Endothelial cell of umbilical vein (primary cell): Measurements from ENCODE around the gene CCL8. TPM values are rescaled to one million over a fixed set of nuclear protein-coding genes. Genes with fewer than 3 reads are reported as not detected.

Experiments used
- BruUV-seq: library from RNA; stranded (reverse); fragments of 400-500 nt; replicated peaks from 2 replicates; lab custom pipeline; 2021; lab: Mats Ljungman, UMichigan
- CTCF ChIA-PET: fragments of 300-600, 350-600 bp; sonication (Branson Sonifier 250); formaldehyde crosslinking; loops from one replicate; lab custom pipeline; 2021; ENCODE audit warnings: antibody characterized with exemption, inconsistent platforms; lab: Charles Lee
- POLR2A ChIA-PET: fragments of 300-600, 350-600 bp; sonication (Branson Sonifier 250); formaldehyde crosslinking; loops from one replicate; lab custom pipeline; 2021; ENCODE audit warnings: antibody characterized with exemption, inconsistent platforms; lab: Charles Lee
- DNase-seq: peaks from one replicate; pipeline ENCODE4 v3.0.0-alpha.2; 2011; ENCODE audit warnings: low read depth, low spot score
- FAIRE-seq: peaks from 2 replicates; lab custom pipeline; 2011; peaks lifted over from hg19 to GRCh38; lab: Jason Lieb, UNC
- H2AFZ ChIP-seq: 2 replicates; pipeline ENCODE4 v1.6.0; 2012; ENCODE audit warnings: low read depth, low read length, control low read depth, inconsistent platforms
- H3K27ac ChIP-seq: 2 replicates; pipeline ENCODE4 v1.5.1; 2011; ENCODE audit warnings: low read depth, mild to moderate bottlenecking, control low read depth, low read length, moderate library complexity; ENCODE audit not compliant: insufficient read depth
- H3K27me3 ChIP-seq, 2 experiments: 2 replicates each; pipeline versions ENCODE4 v1.6.0 to v1.6.1; 2011; ENCODE audit warnings: low read length in 2 of 2, mixed read lengths in 1 of 2; ENCODE audit not compliant: control insufficient read depth in 2 of 2, insufficient read depth in 2 of 2
- H3K36me3 ChIP-seq, 2 experiments: 2 replicates in 1 of 2; 3 replicates in 1 of 2; pipeline ENCODE4 v1.5.1; 2011; ENCODE audit warnings: low read length in 2 of 2, mild to moderate bottlenecking in 1 of 2, moderate library complexity in 1 of 2; ENCODE audit not compliant: control insufficient read depth in 2 of 2, insufficient read depth in 2 of 2; ENCODE audit errors: extremely low read depth in 1 of 2
- H3K4me1 ChIP-seq: 3 replicates; pipeline ENCODE4 v1.5.1; 2011; ENCODE audit warnings: mild to moderate bottlenecking, low read length; ENCODE audit not compliant: control insufficient read depth, insufficient read depth; ENCODE audit errors: extremely low read depth
- H3K4me2 ChIP-seq: 2 replicates; pipeline ENCODE4 v1.6.1; 2011; ENCODE audit warnings: low read length, control low read depth, mixed read lengths; ENCODE audit not compliant: insufficient read depth
- H3K4me3 ChIP-seq, 3 experiments: fragments of 200-600 bp in 1 of 3; sonication (generic), shearing (Covaris generic) in 1 of 3; replicated peaks in 1 of 3; 2 replicates each; pipeline ENCODE4 v1.5.1; 2011 to 2016; ENCODE audit warnings: control low read depth in 3 of 3, low read length in 3 of 3, mild to moderate bottlenecking in 2 of 3, inconsistent platforms in 1 of 3, low read depth in 1 of 3, moderate library complexity in 1 of 3; ENCODE audit not compliant: insufficient read depth in 1 of 3
- H3K79me2 ChIP-seq: 2 replicates; pipeline ENCODE4 v1.6.0; 2012; ENCODE audit warnings: low read length, inconsistent platforms; ENCODE audit not compliant: control insufficient read depth, insufficient read depth
- H3K9ac ChIP-seq: replicated peaks from 2 replicates; pipeline ENCODE3; 2011; ENCODE audit warnings: low read length, control low read depth; ENCODE audit not compliant: insufficient read depth; ENCODE audit errors: extremely low read depth
- H3K9me1 ChIP-seq: replicated peaks from 3 replicates; pipeline ENCODE4 v1.6.0; 2011; ENCODE audit warnings: mild to moderate bottlenecking, low read length; ENCODE audit not compliant: control insufficient read depth, insufficient read depth; ENCODE audit errors: extremely low read depth
- H3K9me3 ChIP-seq: replicated peaks from 2 replicates; pipeline ENCODE4 v1.5.1; 2012; ENCODE audit warnings: low read length, inconsistent platforms; ENCODE audit not compliant: control insufficient read depth, insufficient read depth
- H4K20me1 ChIP-seq: replicated peaks from 2 replicates; pipeline ENCODE3; 2011; ENCODE audit warnings: mild to moderate bottlenecking, low read length; ENCODE audit not compliant: control insufficient read depth, insufficient read depth; ENCODE audit errors: extremely low read depth
- EZH2 ChIP-seq: IDR thresholded peaks from 2 replicates; pipeline ENCODE4 v1.6.1; 2012; ENCODE audit warnings: borderline replicate concordance, low read depth, mild to moderate bottlenecking, moderate library complexity, low read length, inconsistent platforms; ENCODE audit not compliant: severe bottlenecking
- FOS ChIP-seq: IDR thresholded peaks from 2 replicates; pipeline ENCODE4 v1.6.1; 2011; ENCODE audit warnings: mild to moderate bottlenecking, low read length, moderate library complexity, borderline replicate concordance; ENCODE audit not compliant: insufficient read depth
- JUN ChIP-seq: IDR thresholded peaks from 2 replicates; pipeline ENCODE4 v1.6.1; 2011; ENCODE audit warnings: borderline replicate concordance, low read depth; ENCODE audit not compliant: insufficient read length, insufficient read depth
- MYC ChIP-seq: IDR thresholded peaks from one replicate; pipeline ENCODE4 v1.6.1; 2011; ENCODE audit warnings: mild to moderate bottlenecking, low read depth, low read length
- POLR2AphosphoS5 ChIP-seq: IDR thresholded peaks from 2 replicates; pipeline ENCODE4 v1.6.1; 2012; ENCODE audit warnings: low read depth, mild to moderate bottlenecking, control low read depth, low read length, moderate library complexity; ENCODE audit not compliant: insufficient read depth
- dilution Hi-C: fragments of 300-500 bp; cut with MboI; formaldehyde crosslinking; loops from one replicate; pipeline ENCODE4 v1.15.0; 2019; ENCODE audit warnings: low sequenced_read_pairs; ENCODE audit not compliant: extremely low pct_ligation_motif_present
- intact Hi-C: fragments of 100-400 bp; cut with micrococcal nuclease; formaldehyde crosslinking; loops from one replicate; pipeline ENCODE4 v1.10.0; 2022
- polyA plus RNA-seq, 4 experiments: library from polyadenylated mRNA; depleted of rRNA in 3 of 4; stranded (reverse) in 3 of 4; unstranded in 1 of 4; fragments of >200 nt; gene quantifications; 2 replicates each; pipeline versions ENCODE4 v1.2.1 to v1.2.3, GENCODE V29; 2011 to 2012; ENCODE audit warnings: missing spikeins in 1 of 4
- total RNA-seq: library from RNA; stranded (reverse); gene quantifications from 2 replicates; pipeline ENCODE4 v1.2.3, GENCODE V29; 2021
- TF ChIP-seq, protein P1 (sequence below), 2 donors: IDR thresholded peaks; 1 replicate in 1 of 2; 2 replicates in 1 of 2; pipeline ENCODE4 v1.5.1; 2011; ENCODE audit warnings: low read length in 2 of 2, mild to moderate bottlenecking in 2 of 2, moderate library complexity in 2 of 2, control low read depth in 1 of 2, inconsistent platforms in 1 of 2, low read depth in 1 of 2; ENCODE audit not compliant: insufficient read depth in 1 of 2; ENCODE audit errors: extremely low read depth in 1 of 2
- TF ChIP-seq, protein P2 (sequence below): IDR thresholded peaks from 2 replicates; pipeline ENCODE4 v1.6.1; 2011; ENCODE audit not compliant: insufficient read depth, insufficient read length

CCL8 gene
- total and polyA plus RNA-seq, 2 donors (not counting 3 experiments of a cell fraction or from before 2014, with no cell fraction given), result not detected

- FAIRE-seq, result peak; percentile 91
- TF ChIP-seq MYC, result no peak
- TF ChIP-seq, protein P1, sequence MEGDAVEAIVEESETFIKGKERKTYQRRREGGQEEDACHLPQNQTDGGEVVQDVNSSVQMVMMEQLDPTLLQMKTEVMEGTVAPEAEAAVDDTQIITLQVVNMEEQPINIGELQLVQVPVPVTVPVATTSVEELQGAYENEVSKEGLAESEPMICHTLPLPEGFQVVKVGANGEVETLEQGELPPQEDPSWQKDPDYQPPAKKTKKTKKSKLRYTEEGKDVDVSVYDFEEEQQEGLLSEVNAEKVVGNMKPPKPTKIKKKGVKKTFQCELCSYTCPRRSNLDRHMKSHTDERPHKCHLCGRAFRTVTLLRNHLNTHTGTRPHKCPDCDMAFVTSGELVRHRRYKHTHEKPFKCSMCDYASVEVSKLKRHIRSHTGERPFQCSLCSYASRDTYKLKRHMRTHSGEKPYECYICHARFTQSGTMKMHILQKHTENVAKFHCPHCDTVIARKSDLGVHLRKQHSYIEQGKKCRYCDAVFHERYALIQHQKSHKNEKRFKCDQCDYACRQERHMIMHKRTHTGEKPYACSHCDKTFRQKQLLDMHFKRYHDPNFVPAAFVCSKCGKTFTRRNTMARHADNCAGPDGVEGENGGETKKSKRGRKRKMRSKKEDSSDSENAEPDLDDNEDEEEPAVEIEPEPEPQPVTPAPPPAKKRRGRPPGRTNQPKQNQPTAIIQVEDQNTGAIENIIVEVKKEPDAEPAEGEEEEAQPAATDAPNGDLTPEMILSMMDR (IDR thresholded peaks at IDR 0.05; ENCODE audit: extremely low read depth in 1 of 2, insufficient read depth in 1 of 2, low read depth in 1 of 2, low read length in 2 of 2), result peak; percentile 46 to 57
- TF ChIP-seq, protein P2, sequence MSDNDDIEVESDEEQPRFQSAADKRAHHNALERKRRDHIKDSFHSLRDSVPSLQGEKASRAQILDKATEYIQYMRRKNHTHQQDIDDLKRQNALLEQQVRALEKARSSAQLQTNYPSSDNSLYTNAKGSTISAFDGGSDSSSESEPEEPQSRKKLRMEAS, result no peak
- CTCF ChIA-PET, result interaction anchor here (0.6 to 11.1 kb wide), 36 partner anchors 10 to 138 kb away, joined by 3 to 202 read pairs (median 5); partner anchors contain the start of genes CCL1, CCL13, CCL2 and CCL7
These were observed 12.8 kb upstream of the CCL8 start for GRCh38 chr17:34306466-34306865.

DNA sequence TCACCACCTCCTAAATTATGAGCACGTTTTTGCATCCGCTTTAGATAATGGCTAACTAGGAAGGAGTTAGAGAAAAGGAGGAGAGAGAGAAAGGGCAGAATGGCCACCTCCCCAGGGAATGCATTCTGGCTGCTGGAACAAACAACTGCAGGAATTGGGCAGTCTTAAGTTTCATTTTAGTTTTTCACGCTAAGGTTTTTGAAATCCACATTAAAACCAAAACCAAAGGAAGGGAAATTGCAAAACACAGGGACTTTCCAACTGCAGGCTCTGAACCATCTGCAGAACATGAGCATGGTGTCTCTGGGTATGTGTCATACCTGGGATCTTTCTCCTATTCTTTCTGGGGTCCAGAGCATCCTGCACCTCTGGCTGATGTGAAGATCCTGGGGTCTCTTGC, 12.1 kb upstream of the CCL8 start:
- Histone ChIP-seq H3K27ac (no peak overlapping the region), H3K79me2 (no peaks in the 10 kb centered on the region), H3K4me2 (no peak overlapping the region), H3K9me1 (no peaks in the 10 kb centered on the region), H3K9ac (no peak overlapping the region), H2AFZ (no peak overlapping the region), H3K9me3 (no peaks in the 10 kb centered on the region), H3K27me3 (peaks cover 15 to 16% of the 10 kb centered on the region in 2 experiments), H3K36me3 (no peaks in the 10 kb centered on the region), H3K4me3 (no peak overlapping the region), H3K4me1 (no peaks in the 10 kb centered on the region), H4K20me1 (no peaks in the 10 kb centered on the region)
- ChIA-PET CTCF (interaction anchor here (0.6 to 11.1 kb wide), 31 partner anchors 13 to 139 kb away, joined by 3 to 202 read pairs (median 5); partner anchors contain the start of genes CCL1, CCL13, CCL2 and CCL7), POLR2A (interaction anchor here (1.2 kb wide), 1 partner anchor 106 kb away, joined by 3 read pairs; no protein-coding TSS in a partner anchor)
- BruUV-seq, result no TSS peak
- TF ChIP-seq MYC (no peak), EZH2 (no peak), POLR2AphosphoS5 (no peak), FOS (no peak), JUN (no peak)
- TF ChIP-seq, protein P1 (IDR thresholded peaks at IDR 0.05; ENCODE audit: extremely low read depth in 1 of 2, insufficient read depth in 1 of 2, low read depth in 1 of 2, low read length in 2 of 2), result no peak
- no peak for DNase-seq
- no peak for FAIRE-seq
- dilution Hi-C loops, result loop anchor here (25.0 kb wide), 1 partner anchor 95 kb away; no protein-coding TSS in a partner anchor
- intact Hi-C loops, result no loop called here

More at GRCh38 chr17:34306466-34306865, 12.8 kb upstream of the CCL8 start:
- no peaks in the 10 kb centered on the region for H4K20me1 ChIP-seq
- no peak overlapping the region for H3K4me3 ChIP-seq
- no peaks in the 10 kb centered on the region for H3K79me2 ChIP-seq
- no TSS peak for BruUV-seq
- no peaks in the 10 kb centered on the region for H3K4me1 ChIP-seq
- dilution Hi-C loops (loop anchor here (25.0 kb wide), 1 partner anchor 94 kb away; no protein-coding TSS in a partner anchor), intact Hi-C loops (loop anchor here (1.0 kb wide), 6 partner anchors 47 to 135 kb away; no protein-coding TSS in a partner anchor)
- no peak overlapping the region for H3K9ac ChIP-seq
- H3K36me3 ChIP-seq, result no peaks in the 10 kb centered on the region
- no peak overlapping the region for H2AFZ ChIP-seq
- no peaks in the 10 kb centered on the region for H3K9me3 ChIP-seq
- H3K4me2 ChIP-seq, result no peak overlapping the region
- POLR2A ChIA-PET, result interaction anchor here (1.2 kb wide), 1 partner anchor 106 kb away, joined by 3 read pairs; no protein-coding TSS in a partner anchor
- H3K27ac ChIP-seq, result no peak overlapping the region
- no peaks in the 10 kb centered on the region for H3K9me1 ChIP-seq
- peaks cover 15% of the 10 kb centered on the region in 2 experiments for H3K27me3 ChIP-seq
- peak; percentile 75 for DNase-seq
